Keratinocyte (primary cell): Measurements from ENCODE around the gene SLC39A13. TPM values are rescaled to one million over a fixed set of nuclear protein-coding genes. Genes with fewer than 3 reads are reported as not detected.

Experiments used
- DNase-seq: peaks from one replicate; pipeline ENCODE4 v3.0.0-alpha.2; 2011; ENCODE audit warnings: low read depth, missing footprints, low spot score
- FAIRE-seq: peaks from 2 replicates; lab custom pipeline; 2011; peaks lifted over from hg19 to GRCh38; lab: Jason Lieb, UNC
- H2AFZ ChIP-seq: 2 replicates; pipeline ENCODE4 v1.6.0; 2012; ENCODE audit warnings: low read length, control low read depth, inconsistent platforms; ENCODE audit not compliant: control insufficient read depth
- H3K27ac ChIP-seq: 2 replicates; pipeline ENCODE4 v1.5.1; 2011; ENCODE audit warnings: low read length; ENCODE audit not compliant: control insufficient read depth, insufficient read depth
- H3K27me3 ChIP-seq: 3 replicates; pipeline ENCODE4 v1.6.0; 2011; ENCODE audit warnings: low read length; ENCODE audit not compliant: control insufficient read depth, insufficient read depth; ENCODE audit errors: extremely low read depth
- H3K36me3 ChIP-seq, 2 experiments: 2 replicates in 1 of 2; 3 replicates in 1 of 2; pipeline ENCODE4 v1.5.1; 2011; ENCODE audit warnings: low read length in 2 of 2, mild to moderate bottlenecking in 1 of 2; ENCODE audit not compliant: control insufficient read depth in 2 of 2, insufficient read depth in 2 of 2; ENCODE audit errors: extremely low read depth in 1 of 2
- H3K4me1 ChIP-seq: 3 replicates; pipeline ENCODE4 v1.5.1; 2011; ENCODE audit warnings: low read length; ENCODE audit not compliant: control insufficient read depth, insufficient read depth; ENCODE audit errors: extremely low read depth
- H3K4me2 ChIP-seq: 3 replicates; pipeline ENCODE4 v1.6.0; 2011; ENCODE audit warnings: low read depth, low read length; ENCODE audit not compliant: control insufficient read depth, insufficient read depth; ENCODE audit errors: extremely low read depth
- H3K4me3 ChIP-seq, 3 experiments: fragments of 200-600 bp in 1 of 3; sonication (generic) in 1 of 3; 2 replicates in 2 of 3; 3 replicates in 1 of 3; pipeline ENCODE4 v1.5.1; 2011 to 2016; ENCODE audit warnings: low read length in 3 of 3, mild to moderate bottlenecking in 3 of 3, control low read depth in 2 of 3, inconsistent platforms in 1 of 3, low read depth in 1 of 3, mixed read lengths in 1 of 3, mixed run types in 1 of 3, moderate library complexity in 1 of 3; ENCODE audit not compliant: control insufficient read depth in 2 of 3, insufficient read depth in 2 of 3; ENCODE audit errors: extremely low read depth in 1 of 3
- H3K79me2 ChIP-seq: 2 replicates; pipeline ENCODE4 v1.6.0; 2012; ENCODE audit warnings: low read length; ENCODE audit not compliant: control insufficient read depth, insufficient read depth
- H3K9ac ChIP-seq: 3 replicates; pipeline ENCODE4 v1.6.0; 2011; ENCODE audit warnings: low read length; ENCODE audit not compliant: control insufficient read depth, insufficient read depth; ENCODE audit errors: extremely low read depth
- H3K9me1 ChIP-seq: 3 replicates; pipeline ENCODE4 v1.6.0; 2011; ENCODE audit warnings: low read length; ENCODE audit not compliant: control insufficient read depth, insufficient read depth; ENCODE audit errors: extremely low read depth
- H3K9me3 ChIP-seq: 2 replicates; pipeline ENCODE4 v1.5.1; 2012; ENCODE audit warnings: low read depth, low read length; ENCODE audit not compliant: control insufficient read depth
- H4K20me1 ChIP-seq: 3 replicates; pipeline ENCODE4 v1.6.0; 2011; ENCODE audit warnings: low read length; ENCODE audit not compliant: control insufficient read depth, insufficient read depth; ENCODE audit errors: extremely low read depth
- CTCF ChIP-seq, 3 experiments: IDR thresholded peaks in 1 of 3; conservative IDR thresholded peaks in 1 of 3; optimal IDR thresholded peaks in 1 of 3; 2 replicates in 2 of 3; 3 replicates in 1 of 3; pipeline versions ENCODE3 to v1.5.1; 2011; ENCODE audit warnings: low read length in 3 of 3, mild to moderate bottlenecking in 3 of 3, moderate library complexity in 2 of 3, control low read depth in 1 of 3, inconsistent platforms in 1 of 3; ENCODE audit not compliant: insufficient read depth in 2 of 3; ENCODE audit errors: extremely low read depth in 1 of 3
- EZH2 ChIP-seq: IDR thresholded peaks from one replicate; pipeline ENCODE4 v1.6.1; 2012; ENCODE audit warnings: inconsistent platforms, mild to moderate bottlenecking, low read length, moderate library complexity
- dilution Hi-C: fragments of 300-500 bp; cut with MboI; formaldehyde crosslinking; loops from one replicate; pipeline ENCODE4 v1.7.0; 2020; ENCODE audit warnings: low sequenced_read_pairs; ENCODE audit not compliant: extremely low pct_ligation_motif_present
- polyA plus RNA-seq, 5 experiments: library from polyadenylated mRNA; depleted of rRNA in 3 of 5; stranded (reverse) in 3 of 5; stranded (forward) in 1 of 5; unstranded in 1 of 5; fragments of >200 nt; gene quantifications; 1 replicate in 1 of 5; 2 replicates in 3 of 5; 3 replicates in 1 of 5; pipeline versions ENCODE4 v1.2.1 to v1.2.3, GENCODE V29; 2011 to 2012; ENCODE audit warnings: missing spikeins in 2 of 5, low read depth in 1 of 5, low replicate concordance in 1 of 5
- small RNA-seq, 3 experiments: library from RNA; depleted of rRNA; stranded (forward); fragments of <200 nt; gene quantifications; one replicate each; pipeline ENCODE3, GENCODE V24; 2012; ENCODE audit warnings: low read depth in 3 of 3, low replicate concordance in 1 of 3; ENCODE audit not compliant: insufficient read length in 3 of 3

Gene SLC39A13
- polyA plus RNA-seq, 1 donor (not counting 4 experiments of a cell fraction or from before 2014, with no cell fraction given), result 35.3 TPM

- Histone ChIP-seq H2AFZ (no peak overlapping the region), H4K20me1 (peaks cover 9% of the 10 kb centered on the region), H3K27ac (no peak overlapping the region), H3K9me3 (no peaks in the 10 kb centered on the region), H3K79me2 (peaks cover 33% of the 10 kb centered on the region), H3K36me3 (peaks cover 27 to 48% of the 10 kb centered on the region in 2 experiments), H3K4me2 (no peak overlapping the region), H3K27me3 (no peaks in the 10 kb centered on the region), H3K9ac (no peak overlapping the region), H3K4me3 (no peak overlapping the region), H3K4me1 (no peaks in the 10 kb centered on the region), H3K9me1 (peaks cover 4% of the 10 kb centered on the region)
- DNase-seq (no peak), FAIRE-seq (no peak)
- dilution Hi-C loops, result no loop called here
- TF ChIP-seq CTCF (optimal IDR thresholded peaks at IDR 0.05 in 1 of 3, IDR thresholded peaks at IDR 0.05 in 1 of 3, conservative IDR thresholded peaks at IDR 0.05 in 1 of 3; ENCODE audit: extremely low read depth in 1 of 3, insufficient read depth in 2 of 3, low read length in 3 of 3) (no peak), EZH2 (no peak)
Observed at GRCh38 chr11:47464483-47464882, 56.1 kb downstream of the SLC39A13 start.

Small RNA genes lying within 50 kb of the gene (small RNA-seq; reads per million reads assigned to genes)
- 0 reads per million in 3 experiments for gene MIR4487

Other genes with a start within 250 kb of the SLC39A13 start
- 51.0 to 79.9 TPM (median 55.2 TPM) in 3 replicates for gene ARFGAP2, start 231.7 kb upstream of the SLC39A13 start, polyA plus RNA-seq
- 28.1 to 32.9 TPM (median 32.6 TPM) in 3 replicates for gene PACSIN3, start 222.2 kb upstream of the SLC39A13 start, polyA plus RNA-seq
- 34.9 to 50.5 TPM (median 45.0 TPM) in 3 replicates for gene DDB2, start 193.6 kb upstream of the SLC39A13 start, polyA plus RNA-seq
- 10.9 to 19.8 TPM (median 11.5 TPM) in 3 replicates for gene ACP2, start 159.8 kb upstream of the SLC39A13 start, polyA plus RNA-seq
- gene NR1H3, start 150.6 kb upstream of the SLC39A13 start, polyA plus RNA-seq, result 7.6 to 10.3 TPM (median 9.1 TPM) in 3 replicates
- gene MADD, start 138.5 kb upstream of the SLC39A13 start, polyA plus RNA-seq, result 9.3 to 14.4 TPM (median 11.9 TPM) in 3 replicates
- not detected in 3 replicates for gene MYBPC3, start 55.9 kb upstream of the SLC39A13 start, polyA plus RNA-seq
- gene SPI1, start 30.0 kb upstream of the SLC39A13 start, polyA plus RNA-seq, result not detected in 3 replicates
- 96.1 to 172 TPM (median 156 TPM) in 3 replicates for gene PSMC3, start 17.8 kb downstream of the SLC39A13 start, polyA plus RNA-seq
- 0.07 to 0.44 TPM (median 0.28 TPM) in 3 replicates for gene RAPSN, start 40.5 kb downstream of the SLC39A13 start, polyA plus RNA-seq
- 90.9 to 110 TPM (median 100 TPM) in 3 replicates for gene CELF1, start 144.5 kb downstream of the SLC39A13 start, polyA plus RNA-seq
- 64.9 to 78.1 TPM (median 74.4 TPM) in 3 replicates for gene PTPMT1, start 157.0 kb downstream of the SLC39A13 start, polyA plus RNA-seq
- 14.0 to 17.1 TPM (median 15.4 TPM) in 3 replicates for gene KBTBD4, start 170.4 kb downstream of the SLC39A13 start, polyA plus RNA-seq
- gene NDUFS3, start 170.5 kb downstream of the SLC39A13 start, polyA plus RNA-seq, result 102 to 119 TPM (median 107 TPM) in 3 replicates
- gene FAM180B, start 178.1 kb downstream of the SLC39A13 start, polyA plus RNA-seq, result 0.06 TPM in 1 of 3 replicates, not detected in the others
- gene C1QTNF4, start 185.8 kb downstream of the SLC39A13 start, polyA plus RNA-seq, result 0.10 TPM in 1 of 3 replicates, not detected in the others
- gene MTCH2, start 234.0 kb downstream of the SLC39A13 start, polyA plus RNA-seq, result 153 to 232 TPM (median 185 TPM) in 3 replicates